ENCODE measurements around the gene RFTN1.

The RFTN1 gene

DNA sequence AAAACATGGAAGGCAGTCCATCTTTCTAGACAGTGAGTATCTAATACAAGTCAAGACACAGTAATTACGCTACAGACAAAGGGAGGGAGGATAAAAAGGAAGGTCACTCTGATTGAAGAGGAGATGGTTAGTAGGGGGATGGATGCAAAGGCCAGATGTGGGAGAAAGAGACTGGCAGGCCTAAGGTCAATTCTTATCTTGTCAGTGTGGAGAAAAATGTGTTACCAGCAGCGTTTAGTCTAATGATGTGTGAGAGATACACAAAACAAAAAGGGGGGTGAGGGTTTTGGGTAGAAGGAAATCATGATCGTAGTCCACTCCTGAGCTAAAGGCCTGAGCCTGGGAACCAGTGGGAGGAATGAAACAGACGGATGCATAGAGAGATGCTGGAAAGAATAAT lies 46.7 kb downstream of the RFTN1 start:
- no peak for DNase-seq (ENCODE audit: insufficient read length, low spot score)
- FAIRE-seq: no peak
- TF ChIP-seq, protein P1, sequence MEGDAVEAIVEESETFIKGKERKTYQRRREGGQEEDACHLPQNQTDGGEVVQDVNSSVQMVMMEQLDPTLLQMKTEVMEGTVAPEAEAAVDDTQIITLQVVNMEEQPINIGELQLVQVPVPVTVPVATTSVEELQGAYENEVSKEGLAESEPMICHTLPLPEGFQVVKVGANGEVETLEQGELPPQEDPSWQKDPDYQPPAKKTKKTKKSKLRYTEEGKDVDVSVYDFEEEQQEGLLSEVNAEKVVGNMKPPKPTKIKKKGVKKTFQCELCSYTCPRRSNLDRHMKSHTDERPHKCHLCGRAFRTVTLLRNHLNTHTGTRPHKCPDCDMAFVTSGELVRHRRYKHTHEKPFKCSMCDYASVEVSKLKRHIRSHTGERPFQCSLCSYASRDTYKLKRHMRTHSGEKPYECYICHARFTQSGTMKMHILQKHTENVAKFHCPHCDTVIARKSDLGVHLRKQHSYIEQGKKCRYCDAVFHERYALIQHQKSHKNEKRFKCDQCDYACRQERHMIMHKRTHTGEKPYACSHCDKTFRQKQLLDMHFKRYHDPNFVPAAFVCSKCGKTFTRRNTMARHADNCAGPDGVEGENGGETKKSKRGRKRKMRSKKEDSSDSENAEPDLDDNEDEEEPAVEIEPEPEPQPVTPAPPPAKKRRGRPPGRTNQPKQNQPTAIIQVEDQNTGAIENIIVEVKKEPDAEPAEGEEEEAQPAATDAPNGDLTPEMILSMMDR (IDR thresholded peaks at IDR 0.05; ENCODE audit: insufficient read depth, missing control alignments): no peak

DNA sequence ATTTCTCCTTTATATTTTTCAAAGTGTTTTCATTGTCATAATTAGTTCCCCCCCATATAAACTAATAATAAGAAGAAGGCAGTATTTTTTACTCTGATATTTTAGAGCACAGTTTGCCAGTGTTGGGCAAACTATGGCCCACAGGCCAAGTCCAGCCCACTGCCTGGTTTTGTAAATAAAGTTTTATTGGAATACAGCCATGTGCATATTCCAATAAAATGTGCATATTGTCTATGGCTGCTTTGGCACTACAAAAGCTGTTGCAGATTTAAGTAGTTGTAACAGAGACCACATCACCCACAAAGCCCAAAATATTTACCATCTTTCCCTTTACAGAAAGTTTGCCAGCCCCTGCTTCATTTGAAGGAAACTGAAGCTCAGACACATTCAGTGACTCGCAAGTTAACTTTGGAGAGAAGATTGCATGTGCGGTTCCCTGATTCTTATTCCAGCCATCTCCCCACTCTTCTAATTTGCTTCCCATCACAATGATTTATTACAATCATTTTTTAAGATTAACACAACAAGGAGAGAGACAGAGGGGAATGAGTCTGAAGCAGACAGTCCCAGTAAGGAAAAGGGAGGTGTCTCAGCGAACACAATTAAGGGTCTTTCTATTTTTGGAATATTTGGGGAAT lies 48.9 kb downstream of the RFTN1 start:
- DNase-seq (ENCODE audit: insufficient read length, low spot score) (no peak), FAIRE-seq (no peak)
- TF ChIP-seq, protein P1 (IDR thresholded peaks at IDR 0.05; ENCODE audit: insufficient read depth, missing control alignments): no peak

DNA sequence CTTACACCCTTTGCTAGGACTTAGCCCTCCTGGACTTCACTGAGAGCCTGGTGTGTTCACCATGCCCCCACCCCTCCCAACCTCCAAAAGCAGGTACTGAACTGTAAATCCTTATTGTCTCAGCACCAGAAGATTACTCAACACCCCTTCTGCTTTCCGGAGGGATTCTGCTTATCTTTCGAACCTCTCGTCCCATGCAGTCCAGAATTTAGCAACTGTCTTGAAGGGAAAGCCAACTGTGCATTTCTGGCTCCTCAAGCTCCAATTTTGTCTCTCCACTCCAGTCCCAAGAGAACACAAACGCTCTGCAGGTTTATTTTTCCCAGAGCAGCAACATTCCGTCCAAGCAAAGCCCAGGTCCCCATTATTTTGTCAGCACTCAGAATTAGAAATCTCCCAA lies 49.6 kb downstream of the RFTN1 start:
- DNase-seq (ENCODE audit: insufficient read length, low spot score): no peak
- TF ChIP-seq, protein P1 (IDR thresholded peaks at IDR 0.05; ENCODE audit: insufficient read depth, missing control alignments): no peak
- FAIRE-seq: no peak

DNA sequence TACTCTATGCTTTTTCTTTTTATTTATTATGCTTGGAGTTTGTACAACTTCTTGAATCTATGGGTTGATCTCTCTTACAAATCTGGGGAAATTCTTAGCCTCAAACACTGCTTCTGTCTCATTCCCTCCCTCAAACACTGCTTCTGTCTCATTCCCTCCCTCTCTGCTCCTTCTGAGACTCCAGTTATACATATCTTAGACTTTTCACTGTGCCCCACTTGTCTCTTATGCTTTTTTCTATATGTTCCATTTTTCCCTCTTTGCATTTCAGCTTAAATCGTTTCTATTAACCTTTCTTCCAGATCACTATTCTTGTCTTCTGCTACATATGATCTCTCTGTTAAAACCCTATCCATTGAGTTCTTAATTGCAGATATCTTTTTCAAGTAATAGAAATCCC lies 50.4 kb downstream of the RFTN1 start:
- TF ChIP-seq, protein P1 (IDR thresholded peaks at IDR 0.05; ENCODE audit: insufficient read depth, missing control alignments): no peak

DNA sequence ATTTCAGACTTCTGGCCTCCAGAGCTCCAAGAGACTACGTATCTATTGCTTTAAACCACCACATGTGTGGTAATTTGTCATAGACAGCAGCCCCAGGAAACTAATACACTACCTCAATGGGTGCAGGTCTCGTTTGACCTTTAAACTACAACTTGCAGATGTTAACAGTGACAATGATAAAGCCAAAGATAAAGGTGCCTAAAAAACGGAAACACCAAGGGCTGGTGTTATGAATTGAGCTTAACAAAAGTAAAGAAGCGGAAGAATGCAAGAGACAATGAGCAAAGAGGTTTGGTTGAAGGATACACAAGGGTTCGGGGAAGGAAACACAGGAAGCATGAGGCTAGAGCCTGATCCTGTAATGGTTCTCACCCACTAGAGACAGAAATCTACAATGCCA lies 50.8 kb downstream of the RFTN1 start:
- FAIRE-seq: no peak
- TF ChIP-seq, protein P1 (IDR thresholded peaks at IDR 0.05; ENCODE audit: insufficient read depth, missing control alignments): no peak
- no peak for DNase-seq (ENCODE audit: insufficient read length, low spot score)

More for the DNA sequence above, 50.4 kb downstream of the RFTN1 start:
- no peak for DNase-seq (ENCODE audit: insufficient read length, low spot score)
- FAIRE-seq: no peak

DNA sequence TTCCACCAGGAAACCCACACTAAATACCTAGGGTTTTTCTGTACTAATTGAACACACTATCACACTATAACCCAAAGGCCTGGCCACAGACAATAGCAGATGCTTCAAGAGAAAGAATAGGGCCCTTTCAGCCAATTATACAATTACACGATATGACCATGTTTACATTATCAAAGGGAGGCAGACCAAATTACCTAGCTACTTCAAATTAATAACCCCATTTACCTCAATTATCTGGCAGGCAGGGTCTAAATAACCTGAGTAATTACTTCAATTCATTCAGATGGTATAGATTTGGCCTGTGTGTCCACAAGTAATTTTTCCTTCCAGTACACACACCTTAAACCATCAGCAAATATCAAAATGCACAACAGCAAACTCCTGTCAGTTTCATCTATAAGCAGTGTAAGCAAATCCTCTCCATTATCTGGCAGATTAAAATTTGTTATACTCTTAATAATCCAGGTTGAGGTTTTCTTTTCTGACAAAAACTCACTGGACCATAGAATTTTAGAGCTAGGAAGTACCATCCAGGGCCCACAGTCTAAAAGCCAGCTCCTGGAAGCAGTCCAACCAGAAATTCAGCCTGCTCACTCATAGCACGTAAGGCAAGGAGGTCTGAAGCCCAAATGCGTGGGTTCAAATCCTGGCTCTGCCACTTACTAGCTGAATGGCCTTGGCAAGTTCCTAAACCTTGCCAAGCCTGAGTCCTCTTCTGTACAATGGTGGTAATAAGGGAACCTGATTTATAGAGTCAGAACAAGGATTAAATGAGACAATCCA lies 51.8 kb downstream of the RFTN1 start:
- no peak for DNase-seq (ENCODE audit: insufficient read length, low spot score)
- FAIRE-seq: no peak
- TF ChIP-seq, protein P1 (IDR thresholded peaks at IDR 0.05; ENCODE audit: insufficient read depth, missing control alignments): no peak

DNA sequence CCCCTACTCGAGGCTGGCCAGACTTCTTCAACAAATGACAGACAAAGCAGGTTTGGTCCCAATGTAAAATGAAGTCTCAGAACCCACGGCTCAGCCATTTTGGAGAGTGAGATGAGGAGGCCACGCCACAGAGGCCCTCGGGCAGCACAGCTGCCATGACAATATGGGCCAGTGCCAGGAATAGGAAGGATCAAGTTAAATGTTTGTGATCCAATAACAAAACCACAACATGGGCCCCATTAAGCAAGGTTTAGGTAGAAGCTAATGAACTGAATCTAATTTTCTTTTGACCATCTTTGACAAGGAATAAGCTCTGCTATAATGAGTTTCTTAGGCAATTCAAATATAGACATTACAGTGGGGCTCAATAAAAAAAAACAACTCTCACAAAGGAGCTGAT lies 52.6 kb downstream of the RFTN1 start:
- FAIRE-seq (no peak), DNase-seq (ENCODE audit: insufficient read length, low spot score) (no peak)
- TF ChIP-seq, protein P1 (IDR thresholded peaks at IDR 0.05; ENCODE audit: insufficient read depth, missing control alignments): no peak
